HEK293 (cell line): ENCODE measurements around the gene DPEP1.

Experiments used
- CTCF ChIA-PET: fragments of 350-600 bp; formaldehyde crosslinking; extraction: SDS; loops from one replicate; lab custom pipeline; 2021; ENCODE audit warnings: antibody characterized with exemption; lab: Yijun Ruan, JAX
- POLR2A ChIA-PET: fragments of 300-600 bp; formaldehyde crosslinking; extraction: SDS; loops from one replicate; lab custom pipeline; 2020; ENCODE audit warnings: antibody characterized with exemption, inconsistent platforms; lab: Yijun Ruan, JAX
- H3K27ac ChIP-seq: fragments of 200-500 bp; sonication (Bioruptor generic); 2 replicates; pipeline ENCODE4 v1.5.1; 2014; ENCODE audit warnings: low read depth, low read length, control low read depth, inconsistent platforms; ENCODE audit errors: extremely low read depth
- H3K36me3 ChIP-seq, 2 experiments: fragments of 200-500 bp in 1 of 2; sonication (Bioruptor generic) in 1 of 2; 1 replicate in 1 of 2; 2 replicates in 1 of 2; pipeline ENCODE4 v1.5.1; 2014 to 2017; ENCODE audit warnings: inconsistent platforms in 2 of 2, low read length in 2 of 2; ENCODE audit not compliant: control insufficient read depth in 2 of 2, insufficient read depth in 1 of 2
- H3K4me1 ChIP-seq: fragments of 200-500 bp; sonication (Bioruptor generic); 2 replicates; pipeline ENCODE4 v1.5.1; 2014; ENCODE audit warnings: mild to moderate bottlenecking, low read length, inconsistent platforms; ENCODE audit not compliant: control insufficient read depth, insufficient read depth
- H3K4me3 ChIP-seq: 2 replicates; pipeline ENCODE4 v1.5.1; 2011; ENCODE audit warnings: low read depth, mild to moderate bottlenecking, control low read depth, low read length, moderate library complexity
- H3K9me3 ChIP-seq: fragments of 200-500 bp; sonication (Bioruptor generic); 2 replicates; pipeline ENCODE4 v1.5.1; 2014; ENCODE audit warnings: low read depth, low read length, inconsistent platforms; ENCODE audit not compliant: control insufficient read depth, insufficient read depth
- ATF2 ChIP-seq: fragments of 450-650 bp; formaldehyde crosslinking; IDR thresholded peaks from 2 replicates; pipeline ENCODE4 v1.5.1; 2016; ENCODE audit warnings: missing biosample characterization, missing genetic modification characterization, low read depth
- GLI4 ChIP-seq: fragments of 450-650 bp; formaldehyde crosslinking; IDR thresholded peaks from 2 replicates; pipeline ENCODE4 v1.5.1; 2016; ENCODE audit warnings: missing biosample characterization, missing genetic modification characterization
- PRDM10 ChIP-seq: fragments of 450-650 bp; formaldehyde crosslinking; IDR thresholded peaks from 2 replicates; pipeline ENCODE4 v1.5.1; 2016; ENCODE audit warnings: missing biosample characterization, missing genetic modification characterization
- SP3 ChIP-seq: fragments of 450-650 bp; formaldehyde crosslinking; IDR thresholded peaks from 2 replicates; pipeline ENCODE4 v1.5.1; 2016; ENCODE audit warnings: missing biosample characterization, missing genetic modification characterization
- TRIM28 ChIP-seq: IDR thresholded peaks from 2 replicates; pipeline ENCODE4 v1.6.1; 2011; ENCODE audit warnings: low read length, control low read depth, borderline replicate concordance
- ZBTB6 ChIP-seq: fragments of 450-650 bp; formaldehyde crosslinking; IDR thresholded peaks from 2 replicates; pipeline ENCODE4 v1.5.1; 2017; ENCODE audit warnings: missing biosample characterization, missing genetic modification characterization
- ZNF148 ChIP-seq: fragments of 450-650 bp; formaldehyde crosslinking; IDR thresholded peaks from 2 replicates; pipeline ENCODE4 v1.5.0; 2017; ENCODE audit warnings: missing biosample characterization, missing genetic modification characterization, borderline replicate concordance
- ZNF513 ChIP-seq: fragments of 450-650 bp; IDR thresholded peaks from 2 replicates; pipeline ENCODE4 v1.5.1; 2018; ENCODE audit warnings: missing biosample characterization, missing genetic modification characterization
- ZNF548 ChIP-seq: fragments of 450-650 bp; formaldehyde crosslinking; IDR thresholded peaks from 2 replicates; pipeline ENCODE4 v1.5.1; 2016; ENCODE audit warnings: missing biosample characterization, missing genetic modification characterization
- ZNF555 ChIP-seq: fragments of 450-650 bp; formaldehyde crosslinking; conservative IDR thresholded peaks from 2 replicates; pipeline ENCODE4 v1.5.1; 2017; ENCODE audit warnings: missing biosample characterization, mild to moderate bottlenecking, missing genetic modification characterization, inconsistent platforms
- ZNF580 ChIP-seq: fragments of 450-650 bp; formaldehyde crosslinking; IDR thresholded peaks from 2 replicates; pipeline ENCODE4 v1.5.1; 2016; ENCODE audit warnings: missing biosample characterization, missing genetic modification characterization
- ZNF596 ChIP-seq: fragments of 450-650 bp; IDR thresholded peaks from 2 replicates; pipeline ENCODE4 v1.5.0; 2018; ENCODE audit warnings: missing biosample characterization, mild to moderate bottlenecking, missing genetic modification characterization, moderate library complexity
- ZNF658 ChIP-seq: fragments of 450-650 bp; formaldehyde crosslinking; IDR thresholded peaks from 2 replicates; pipeline ENCODE4; 2016; ENCODE audit warnings: missing biosample characterization, missing genetic modification characterization
- ZNF830 ChIP-seq: fragments of 450-650 bp; IDR thresholded peaks from 2 replicates; pipeline ENCODE4 v1.5.0; 2018; ENCODE audit warnings: missing biosample characterization, missing genetic modification characterization, low read depth, mild to moderate bottlenecking, moderate library complexity
- ZSCAN5A ChIP-seq: fragments of 450-650 bp; formaldehyde crosslinking; IDR thresholded peaks from 2 replicates; pipeline ENCODE4 v1.5.1; 2016; ENCODE audit warnings: missing biosample characterization, missing genetic modification characterization

Gene DPEP1

DNA sequence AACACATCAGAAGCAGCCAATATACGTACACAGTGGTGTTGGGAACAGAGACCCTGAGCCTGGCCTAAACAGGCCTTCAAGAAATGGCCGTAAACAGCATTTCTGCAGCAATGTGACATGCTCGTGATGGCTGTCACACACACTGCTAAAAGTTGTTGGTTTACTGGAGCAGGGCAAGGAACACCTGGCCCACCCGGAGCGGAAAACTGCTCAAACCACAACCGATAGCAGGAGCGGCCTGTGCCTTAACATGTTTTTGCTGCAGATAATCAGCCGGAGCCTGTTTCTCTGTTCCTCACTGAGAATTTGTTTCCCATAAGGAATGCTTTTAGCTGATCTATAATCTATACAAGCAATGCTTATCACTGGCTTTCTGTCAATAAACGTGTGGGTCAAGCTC, 6.0 kb upstream of the DPEP1 start:
- POLR2A ChIA-PET, result interaction anchor here (0.5 kb wide), 1 partner anchor 367 kb away, joined by 3 read pairs; no protein-coding TSS in a partner anchor
- TF ChIP-seq ZNF513, result no peak
- TF ChIP-seq TRIM28, result no peak
- no peak for TF ChIP-seq ZNF548 (tag by site-specific recombination)
- TF ChIP-seq ZBTB6 (tag by site-specific recombination), result no peak
- TF ChIP-seq ZNF580 (tag by site-specific recombination), result no peak
- TF ChIP-seq GLI4 (tag by site-specific recombination), result no peak
- no peak for TF ChIP-seq PRDM10 (tag by site-specific recombination)
- no peak for TF ChIP-seq ZNF555 (tag by site-specific recombination)
- TF ChIP-seq ZNF830 (tag by site-specific recombination), result no peak
- no peak for TF ChIP-seq ZNF148 (tag by site-specific recombination)
- no peak for TF ChIP-seq ZSCAN5A
- no peak for TF ChIP-seq ZNF596 (tag by site-specific recombination)
- TF ChIP-seq SP3 (tag by site-specific recombination), result no peak
- no peak for TF ChIP-seq ZNF658 (tag by site-specific recombination)
- no peak for TF ChIP-seq ATF2 (tag by site-specific recombination)
- peaks cover 4% of the 10 kb centered on the region; the same call in 1 of the 2 replicates for H3K4me1 ChIP-seq
- H3K4me3 ChIP-seq, result no peak overlapping the region
- no peak overlapping the region for H3K27ac ChIP-seq
- CTCF ChIA-PET, result interaction anchor here (0.6 kb wide), 1 partner anchor 259 kb away, joined by 4 read pairs; no protein-coding TSS in a partner anchor
- H3K36me3 ChIP-seq, result no peaks in the 10 kb centered on the region
- H3K9me3 ChIP-seq, result no peaks in the 10 kb centered on the region
